ENCODE measurements around the gene TULP3.
"Not testable (repeated sequence)": the region's sequence is repeated elsewhere in the genome, so short reads cannot be mapped to it uniquely, and the experiment has no call there.

Gene TULP3, protein sequence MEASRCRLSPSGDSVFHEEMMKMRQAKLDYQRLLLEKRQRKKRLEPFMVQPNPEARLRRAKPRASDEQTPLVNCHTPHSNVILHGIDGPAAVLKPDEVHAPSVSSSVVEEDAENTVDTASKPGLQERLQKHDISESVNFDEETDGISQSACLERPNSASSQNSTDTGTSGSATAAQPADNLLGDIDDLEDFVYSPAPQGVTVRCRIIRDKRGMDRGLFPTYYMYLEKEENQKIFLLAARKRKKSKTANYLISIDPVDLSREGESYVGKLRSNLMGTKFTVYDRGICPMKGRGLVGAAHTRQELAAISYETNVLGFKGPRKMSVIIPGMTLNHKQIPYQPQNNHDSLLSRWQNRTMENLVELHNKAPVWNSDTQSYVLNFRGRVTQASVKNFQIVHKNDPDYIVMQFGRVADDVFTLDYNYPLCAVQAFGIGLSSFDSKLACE

GRCh38 chr12:2890388-2891239 is at the start of gene TULP3:
Gene TULP3, plus strand, starts transcription at chr12:2890891. Its CDS starts 57 bp downstream, at chr12:2890948.
- DNase-seq = peak; percentile 100

- DNase-seq = no peak
These were observed 49.5 kb upstream of the TULP3 start for GRCh38 chr12:2841056-2841650.

- DNase-seq = no peak
These were observed 47.7 kb upstream of the TULP3 start for GRCh38 chr12:2842948-2843347.

DNA sequence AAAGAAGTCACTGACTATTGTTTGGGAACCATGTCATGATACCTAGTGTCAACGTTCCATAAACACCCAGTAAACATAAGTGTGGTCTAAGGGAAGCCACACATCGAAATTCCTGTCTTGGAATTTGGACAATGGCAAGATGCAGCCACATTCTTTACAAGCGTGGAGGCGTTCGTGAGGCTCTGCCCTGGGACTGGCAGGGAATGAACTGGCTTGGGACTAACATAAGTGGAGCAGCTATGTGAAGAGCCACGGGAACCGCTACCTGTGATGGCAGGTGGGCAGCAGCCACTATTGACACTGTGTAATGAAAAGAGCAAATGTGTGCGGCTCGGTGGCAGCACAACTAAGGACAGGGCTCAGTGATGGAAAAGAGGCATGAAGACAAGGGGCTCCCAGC is 45.9 kb upstream of the TULP3 start:
- DNase-seq = no peak

- DNase-seq = no peak
These were observed 45.4 kb upstream of the TULP3 start for GRCh38 chr12:2845280-2845679.

DNA sequence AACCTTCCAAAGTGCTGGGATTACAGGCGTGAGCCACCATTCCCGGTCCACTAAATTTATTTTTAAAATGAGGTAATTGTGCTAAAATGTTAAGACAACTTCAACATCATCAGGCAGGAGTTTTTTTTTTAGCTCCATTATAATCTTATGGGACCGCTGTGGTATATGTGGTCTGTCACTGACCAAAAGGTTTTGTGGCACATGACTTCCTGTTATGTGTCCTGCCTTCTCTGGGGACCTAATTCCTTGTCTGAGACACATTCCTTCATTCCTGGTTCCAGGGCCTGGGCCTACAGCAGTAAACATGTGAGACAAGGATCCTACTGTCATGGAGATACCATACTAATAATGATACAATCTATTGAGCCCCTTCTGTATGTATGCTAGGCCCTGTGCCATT is 38.8 kb upstream of the TULP3 start:
- no peak for DNase-seq

DNA sequence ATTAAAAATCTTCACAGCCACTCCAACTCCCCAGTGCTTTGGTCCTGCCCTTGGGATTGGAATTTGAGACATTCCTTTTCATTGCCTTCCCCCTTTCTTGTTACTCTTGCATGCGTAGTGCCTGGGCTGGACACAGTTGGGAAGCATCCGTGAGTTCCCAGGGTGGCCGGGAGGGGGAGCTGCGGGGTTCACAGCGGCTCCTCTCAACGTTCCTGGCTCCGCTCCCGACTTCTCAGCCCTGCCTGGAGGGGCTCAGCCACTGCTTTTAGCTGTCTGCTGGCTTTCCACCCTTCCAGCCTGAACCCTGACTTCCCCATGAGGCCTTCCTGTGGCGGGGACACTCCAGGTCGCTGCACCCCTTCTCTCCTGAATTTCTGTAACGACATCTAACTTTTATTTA is 37.1 kb upstream of the TULP3 start:
- peak; percentile 89 for DNase-seq

- DNase-seq = no peak
These were observed 35.8 kb upstream of the TULP3 start for GRCh38 chr12:2854669-2855453.

GRCh38 chr12:2855546-2855945 is 35.1 kb upstream of the TULP3 start:
- DNase-seq = no peak

DNA sequence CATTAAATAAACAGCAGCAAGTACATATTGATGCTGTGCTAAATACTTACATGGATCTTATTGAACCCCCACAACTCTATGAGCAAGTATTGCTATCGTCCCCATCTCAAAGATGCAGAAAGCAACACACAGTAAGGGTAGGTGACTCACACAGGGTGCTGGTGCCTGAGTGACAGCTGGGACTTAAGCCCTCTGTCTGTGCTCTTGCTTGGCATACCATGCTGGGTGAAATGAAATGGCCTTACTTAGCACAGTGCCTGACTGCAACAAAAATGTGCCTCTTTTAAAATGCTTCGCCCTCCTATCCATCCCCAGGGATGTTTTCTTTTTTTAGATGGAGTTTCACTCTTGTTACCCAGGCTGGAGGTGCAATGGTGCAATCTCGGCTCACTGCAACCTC is 34.6 kb upstream of the TULP3 start:
- DNase-seq = no peak

DNA sequence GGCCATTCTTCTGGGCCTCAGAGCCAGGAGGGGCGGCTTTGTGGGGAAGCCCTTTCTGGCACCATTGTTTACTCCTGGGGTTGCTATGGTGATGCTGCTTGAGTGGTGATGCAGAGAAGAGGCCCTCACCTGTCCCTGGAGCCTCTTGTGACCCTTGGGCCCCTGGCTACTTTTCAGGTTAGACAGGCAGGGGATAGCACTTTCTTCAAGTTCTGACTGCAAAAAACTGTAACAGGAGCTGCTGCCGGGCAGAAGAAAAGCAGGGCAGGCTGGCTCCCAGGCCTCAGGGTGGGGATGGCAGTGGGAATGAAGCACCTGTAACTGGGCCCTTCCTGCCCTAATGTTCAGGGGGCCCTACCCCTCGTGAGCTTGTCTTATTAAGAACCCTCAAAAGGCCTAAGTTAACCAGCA is 33.7 kb upstream of the TULP3 start, which contains the start of gene TEX52:
Gene TEX52 (minus strand): TSS at position 19 of the 411 bp plus-strand sequence. CDS start 13 bp downstream, at position 6.
- DNase-seq = no peak

DNA sequence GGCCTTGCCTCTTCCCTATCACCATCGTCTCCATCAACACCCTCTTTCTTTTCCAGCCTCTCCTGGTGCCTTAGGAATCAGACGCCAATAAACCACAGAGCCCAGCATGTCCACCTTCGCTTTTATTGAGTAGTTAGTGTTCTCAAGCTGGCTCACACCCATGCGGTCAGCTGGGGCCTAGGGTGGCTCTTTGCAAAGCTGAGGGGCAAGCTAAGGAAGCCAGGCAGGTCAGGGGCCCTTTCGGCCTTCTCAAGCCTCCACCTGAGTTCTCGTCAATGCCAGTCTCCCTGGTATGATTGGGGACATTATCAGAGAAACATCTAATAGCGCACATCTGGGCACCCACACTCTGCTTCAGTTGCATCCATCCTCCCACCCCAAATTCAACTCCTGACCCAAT is 33.1 kb upstream of the TULP3 start:
- DNase-seq = no peak

DNA sequence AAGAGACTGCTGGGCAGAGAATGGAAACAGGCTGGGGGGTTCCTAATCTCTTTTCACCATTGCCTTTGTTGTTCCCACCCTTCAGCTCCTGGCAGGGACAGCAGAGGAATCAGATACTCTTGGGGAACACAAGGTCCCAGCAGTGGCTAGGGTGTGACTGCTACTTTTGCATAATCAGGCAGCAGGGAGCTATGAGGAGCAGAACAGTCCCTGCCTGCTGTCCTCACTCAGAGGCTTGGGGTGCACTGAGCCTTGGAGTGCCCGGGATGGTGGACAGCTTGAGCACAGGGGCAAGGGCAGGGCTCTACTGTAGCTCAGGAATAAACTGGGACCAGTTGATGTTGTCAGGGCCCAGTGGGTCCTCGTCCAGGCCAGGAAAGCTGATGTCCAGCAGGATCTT is 32.4 kb upstream of the TULP3 start:
- no peak for DNase-seq

GRCh38 chr12:2858944-2859421 is 31.7 kb upstream of the TULP3 start:
- DNase-seq = no peak

- no peak for DNase-seq
These were observed 30.5 kb upstream of the TULP3 start for GRCh38 chr12:2860170-2860569.

- no peak for DNase-seq
These were observed 27.8 kb upstream of the TULP3 start for GRCh38 chr12:2862876-2863275.

- not testable (repeated sequence) for DNase-seq
These were observed 27.3 kb upstream of the TULP3 start for GRCh38 chr12:2863402-2863801.

GRCh38 chr12:2864198-2864597 is 26.5 kb upstream of the TULP3 start:
- no peak for DNase-seq

DNA sequence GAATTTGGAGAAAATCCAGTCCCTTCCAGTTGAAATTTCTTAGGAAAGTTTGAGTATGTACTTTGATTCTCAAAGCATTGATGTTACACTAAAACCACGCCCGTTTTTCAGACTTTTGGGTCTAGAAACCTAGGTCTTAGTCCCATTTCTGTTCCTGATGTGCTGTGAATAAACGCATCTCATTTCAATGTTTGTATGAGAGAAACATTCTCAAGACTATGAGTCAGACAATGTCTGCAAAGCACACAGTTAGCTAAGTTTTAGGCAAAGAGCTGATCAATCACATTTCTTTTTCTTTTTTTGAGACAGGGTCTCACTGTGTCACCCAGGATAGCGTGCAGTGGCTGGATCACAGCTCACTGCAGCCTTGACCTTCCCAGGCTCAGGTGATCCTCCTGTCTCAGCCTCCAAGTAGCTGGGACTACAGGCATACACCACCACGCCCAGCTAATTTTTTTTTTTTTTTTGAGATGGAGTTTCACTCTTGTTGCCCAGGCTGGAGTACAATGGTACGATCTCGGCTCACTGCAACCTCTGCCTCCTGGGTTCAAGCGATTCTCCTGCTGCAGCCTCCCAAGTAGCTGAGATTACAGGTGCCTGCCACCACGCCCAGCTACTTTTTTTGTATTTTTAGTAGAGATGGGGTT is 21.6 kb upstream of the TULP3 start:
- not testable (repeated sequence) for DNase-seq

- DNase-seq = no peak
These were observed 14.2 kb upstream of the TULP3 start for GRCh38 chr12:2876431-2877046.
